ENCODE data around the gene DPPA5. TPM values are rescaled to one million over a fixed set of nuclear protein-coding genes. Genes with fewer than 3 reads are reported as not detected.
"Not testable (repeated sequence)": the region's sequence is repeated elsewhere in the genome, so short reads cannot be mapped to it uniquely, and the experiment has no call there.

The DPPA5 gene
- total RNA-seq, 2 donors from 2014 or later = 4.1 TPM; not detected in 1

- 41% methylated on average over 4 of the region's 4 CpGs for WGBS
- Histone ChIP-seq H3K27me3 (replicated peaks; ENCODE audit: insufficient read depth) (no peaks in the 10 kb centered on the region), H3K36me3 (no peaks in the 10 kb centered on the region), H3K4me1 (replicated peaks) (no peaks in the 10 kb centered on the region), H3K4me3 (peak overlapping the region; percentile 31 to 33), H3K9me3 (no peaks in the 10 kb centered on the region), H3K27ac (peak overlapping the region in 1 of 2 donors; percentile 50)
- TF ChIP-seq CTCF (IDR thresholded peaks at IDR 0.05) (no peak), POLR2AphosphoS5 (IDR thresholded peaks at IDR 0.05) (no peak), POLR2A (IDR thresholded peaks at IDR 0.05) (no peak)
- intact Hi-C loops (cut with DNase I) = no loop called here
- DNase-seq (ENCODE audit: low spot score) = no peak
Observed at GRCh38 chr6:73388433-73388799, 34.3 kb upstream of the DPPA5 start.

- WGBS = 93% methylated on average over 6 of the region's 6 CpGs
- H3K27me3 ChIP-seq (replicated peaks; ENCODE audit: insufficient read depth) = no peaks in the 10 kb centered on the region
- no peak overlapping the region for H3K4me3 ChIP-seq
- H3K9me3 ChIP-seq = no peaks in the 10 kb centered on the region
- DNase-seq (ENCODE audit: low spot score) = no peak
- intact Hi-C loops (cut with DNase I) = no loop called here
- H3K27ac ChIP-seq = no peak overlapping the region
- no peaks in the 10 kb centered on the region for H3K36me3 ChIP-seq
- no peaks in the 10 kb centered on the region for H3K4me1 ChIP-seq (replicated peaks)
- TF ChIP-seq POLR2A (IDR thresholded peaks at IDR 0.05) (no peak), POLR2AphosphoS5 (IDR thresholded peaks at IDR 0.05) (no peak), CTCF (IDR thresholded peaks at IDR 0.05) (no peak)
Observed at GRCh38 chr6:73382462-73383113, 28.5 kb upstream of the DPPA5 start.

DNA sequence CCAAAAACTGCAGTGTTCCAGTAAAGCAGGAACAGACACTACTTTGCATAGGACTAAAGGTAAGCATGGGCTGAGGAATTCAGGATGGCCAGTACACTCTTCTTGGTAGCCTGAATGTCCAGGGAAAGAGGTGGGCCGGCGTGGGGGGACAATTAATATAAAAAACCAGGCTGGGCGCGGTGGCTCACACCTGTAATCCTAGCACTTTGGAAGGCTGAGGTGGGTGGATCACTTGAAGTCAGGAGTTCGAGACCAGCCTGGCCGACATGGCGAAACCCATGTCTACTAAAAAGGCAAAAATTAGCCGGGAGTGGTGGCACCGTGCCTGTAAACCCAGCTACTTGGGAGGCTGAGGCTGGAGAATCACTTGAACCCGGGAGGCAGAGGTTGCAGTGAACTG is 27.5 kb upstream of the DPPA5 start:
- H3K4me3 ChIP-seq; H3K27me3 ChIP-seq (replicated peaks; ENCODE audit: insufficient read depth); H3K4me1 ChIP-seq (replicated peaks); H3K36me3 ChIP-seq; DNase-seq (ENCODE audit: low spot score); H3K27ac ChIP-seq; intact Hi-C loops (cut with DNase I); H3K9me3 ChIP-seq: not testable (repeated sequence)
- WGBS = 94% methylated on average over 10 of the region's 10 CpGs

- H3K36me3 ChIP-seq = no peaks in the 10 kb centered on the region
- intact Hi-C loops (cut with DNase I) = no loop called here
- DNase-seq (ENCODE audit: low spot score) = no peak
- no peaks in the 10 kb centered on the region for H3K27me3 ChIP-seq (replicated peaks; ENCODE audit: insufficient read depth)
- WGBS = 27% methylated on average over 3 of the region's 3 CpGs
- TF ChIP-seq POLR2AphosphoS5 (IDR thresholded peaks at IDR 0.05) (no peak), CTCF (IDR thresholded peaks at IDR 0.05) (no peak), POLR2A (IDR thresholded peaks at IDR 0.05) (no peak)
- H3K9me3 ChIP-seq = no peaks in the 10 kb centered on the region
- no peak overlapping the region for H3K4me3 ChIP-seq
- H3K27ac ChIP-seq = no peak overlapping the region
- no peaks in the 10 kb centered on the region for H3K4me1 ChIP-seq (replicated peaks)
Observed at GRCh38 chr6:73377225-73377624, 23.1 kb upstream of the DPPA5 start.

- intact Hi-C loops (cut with DNase I) = no loop called here
- H3K4me3 ChIP-seq = no peak overlapping the region
- no peaks in the 10 kb centered on the region for H3K4me1 ChIP-seq (replicated peaks)
- no peaks in the 10 kb centered on the region for H3K9me3 ChIP-seq
- no peaks in the 10 kb centered on the region for H3K27me3 ChIP-seq (replicated peaks; ENCODE audit: insufficient read depth)
- 68% methylated on average over 1 of the region's 1 CpG for WGBS
- no peak for DNase-seq (ENCODE audit: low spot score)
- no peaks in the 10 kb centered on the region for H3K36me3 ChIP-seq
- no peak overlapping the region for H3K27ac ChIP-seq
- TF ChIP-seq POLR2AphosphoS5 (IDR thresholded peaks at IDR 0.05) = no peak
- TF ChIP-seq CTCF (IDR thresholded peaks at IDR 0.05) = no peak
- no peak for TF ChIP-seq POLR2A (IDR thresholded peaks at IDR 0.05)
Observed at GRCh38 chr6:73375216-73375615, 21.1 kb upstream of the DPPA5 start.

Data from prostate gland (tissue), 2 donors.